T-helper 1 cell treated with Interleukin-12 subunit alpha and Interleukin-12 subunit beta and Interleukin-4 antibody, amounts not matched to agents 30 μg/mL and 1 μg/mL, for 36 hours (primary cell): ENCODE results near the gene ABCB11.

Experiments
- H3K27ac Mint-ChIP-seq: one replicate; pipeline ENCODE4 v1.8.0; 2021; ENCODE audit warnings: mild to moderate bottlenecking, mixed read lengths
- H3K27me3 Mint-ChIP-seq: one replicate; pipeline ENCODE4 v1.8.0; 2021; ENCODE audit warnings: low read depth, mixed read lengths
- H3K36me3 Mint-ChIP-seq: one replicate; pipeline ENCODE4 v1.8.0; 2021; ENCODE audit warnings: low read depth, mixed read lengths
- H3K4me1 Mint-ChIP-seq: one replicate; pipeline ENCODE4 v1.8.0; 2021; ENCODE audit warnings: low read depth, mixed read lengths
- H3K4me3 Mint-ChIP-seq: one replicate; pipeline ENCODE4 v1.8.0; 2021; ENCODE audit warnings: mild to moderate bottlenecking, moderate library complexity, mixed read lengths
- H3K9me3 Mint-ChIP-seq: one replicate; pipeline ENCODE4 v1.8.0; 2021; ENCODE audit warnings: mixed read lengths

Gene ABCB11

GRCh38 chr2:168929031-168929430 lies 102.1 kb downstream of the ABCB11 start:
- Mint-ChIP-seq H3K9me3 (no peaks in the 10 kb centered on the region), H3K27me3 (peaks cover 39% of the 10 kb centered on the region), H3K27ac (no peak overlapping the region), H3K4me3 (no peak overlapping the region), H3K36me3 (no peaks in the 10 kb centered on the region), H3K4me1 (no peaks in the 10 kb centered on the region)

GRCh38 chr2:168928113-168928831 lies 102.9 kb downstream of the ABCB11 start:
- peaks cover 42% of the 10 kb centered on the region for H3K27me3 Mint-ChIP-seq
- H3K4me3 Mint-ChIP-seq, result no peak overlapping the region
- no peaks in the 10 kb centered on the region for H3K9me3 Mint-ChIP-seq
- H3K4me1 Mint-ChIP-seq, result no peaks in the 10 kb centered on the region
- H3K36me3 Mint-ChIP-seq, result no peaks in the 10 kb centered on the region
- H3K27ac Mint-ChIP-seq, result no peak overlapping the region

- no peak overlapping the region for H3K4me3 Mint-ChIP-seq
- H3K36me3 Mint-ChIP-seq, result no peaks in the 10 kb centered on the region
- no peak overlapping the region for H3K27ac Mint-ChIP-seq
- H3K4me1 Mint-ChIP-seq, result no peaks in the 10 kb centered on the region
- H3K9me3 Mint-ChIP-seq, result no peaks in the 10 kb centered on the region
- peaks cover 47% of the 10 kb centered on the region for H3K27me3 Mint-ChIP-seq
Measured at GRCh38 chr2:168926621-168927386, 104.3 kb downstream of the ABCB11 start.

- Mint-ChIP-seq H3K36me3 (no peaks in the 10 kb centered on the region), H3K27me3 (peaks cover 37% of the 10 kb centered on the region), H3K27ac (no peak overlapping the region), H3K4me1 (no peaks in the 10 kb centered on the region), H3K9me3 (no peaks in the 10 kb centered on the region), H3K4me3 (no peak overlapping the region)
Measured at GRCh38 chr2:168920504-168921157, 110.5 kb downstream of the ABCB11 start.

- Mint-ChIP-seq H3K27ac (no peak overlapping the region), H3K4me1 (peaks cover 4% of the 10 kb centered on the region), H3K36me3 (no peaks in the 10 kb centered on the region), H3K27me3 (peaks cover 45% of the 10 kb centered on the region), H3K4me3 (no peak overlapping the region), H3K9me3 (no peaks in the 10 kb centered on the region)
Measured at GRCh38 chr2:168916331-168916675, 114.8 kb downstream of the ABCB11 start.

GRCh38 chr2:168915441-168916330 lies 115.4 kb downstream of the ABCB11 start:
- H3K27ac Mint-ChIP-seq, result no peak overlapping the region
- peaks cover 4% of the 10 kb centered on the region for H3K4me1 Mint-ChIP-seq
- H3K36me3 Mint-ChIP-seq, result no peaks in the 10 kb centered on the region
- peaks cover 45% of the 10 kb centered on the region for H3K27me3 Mint-ChIP-seq
- H3K4me3 Mint-ChIP-seq, result no peak overlapping the region
- H3K9me3 Mint-ChIP-seq, result no peaks in the 10 kb centered on the region

GRCh38 chr2:168913495-168913894 lies 117.6 kb downstream of the ABCB11 start:
- H3K27me3 Mint-ChIP-seq, result peaks cover 39% of the 10 kb centered on the region

GRCh38 chr2:168912901-168913369 lies 118.2 kb downstream of the ABCB11 start:
- H3K9me3 Mint-ChIP-seq, result no peaks in the 10 kb centered on the region
- no peak overlapping the region for H3K27ac Mint-ChIP-seq
- H3K27me3 Mint-ChIP-seq, result peaks cover 36% of the 10 kb centered on the region
- no peak overlapping the region for H3K4me3 Mint-ChIP-seq
- no peaks in the 10 kb centered on the region for H3K36me3 Mint-ChIP-seq
- H3K4me1 Mint-ChIP-seq, result peaks cover 4% of the 10 kb centered on the region

More at GRCh38 chr2:168913495-168913894, 117.6 kb downstream of the ABCB11 start:
- no peak overlapping the region for H3K27ac Mint-ChIP-seq
- no peaks in the 10 kb centered on the region for H3K36me3 Mint-ChIP-seq
- no peaks in the 10 kb centered on the region for H3K9me3 Mint-ChIP-seq
- H3K4me3 Mint-ChIP-seq, result no peak overlapping the region
- peaks cover 4% of the 10 kb centered on the region for H3K4me1 Mint-ChIP-seq

- H3K27me3 Mint-ChIP-seq, result peaks cover 40% of the 10 kb centered on the region
Measured at GRCh38 chr2:168912466-168912865, 118.7 kb downstream of the ABCB11 start.

GRCh38 chr2:168910330-168910729 lies 120.8 kb downstream of the ABCB11 start:
- no peak overlapping the region for H3K4me3 Mint-ChIP-seq
- H3K36me3 Mint-ChIP-seq, result no peaks in the 10 kb centered on the region
- H3K4me1 Mint-ChIP-seq, result peaks cover 4% of the 10 kb centered on the region
- H3K9me3 Mint-ChIP-seq, result no peaks in the 10 kb centered on the region
- no peak overlapping the region for H3K27ac Mint-ChIP-seq
- peaks cover 57% of the 10 kb centered on the region for H3K27me3 Mint-ChIP-seq

More at GRCh38 chr2:168912466-168912865, 118.7 kb downstream of the ABCB11 start:
- Mint-ChIP-seq H3K9me3 (no peaks in the 10 kb centered on the region), H3K4me3 (no peak overlapping the region), H3K4me1 (peaks cover 4% of the 10 kb centered on the region), H3K27ac (no peak overlapping the region), H3K36me3 (no peaks in the 10 kb centered on the region)

GRCh38 chr2:168907940-168908662 lies 123.0 kb downstream of the ABCB11 start:
- no peak overlapping the region for H3K4me3 Mint-ChIP-seq
- peaks cover 4% of the 10 kb centered on the region for H3K4me1 Mint-ChIP-seq
- no peak overlapping the region for H3K27ac Mint-ChIP-seq
- H3K27me3 Mint-ChIP-seq, result peaks cover 59% of the 10 kb centered on the region
- no peaks in the 10 kb centered on the region for H3K36me3 Mint-ChIP-seq
- no peaks in the 10 kb centered on the region for H3K9me3 Mint-ChIP-seq

GRCh38 chr2:168904358-168904757 lies 126.8 kb downstream of the ABCB11 start:
- H3K4me1 Mint-ChIP-seq, result no peaks in the 10 kb centered on the region
- no peaks in the 10 kb centered on the region for H3K36me3 Mint-ChIP-seq
- peaks cover 65% of the 10 kb centered on the region for H3K27me3 Mint-ChIP-seq
- H3K9me3 Mint-ChIP-seq, result no peaks in the 10 kb centered on the region
- H3K4me3 Mint-ChIP-seq, result no peak overlapping the region
- H3K27ac Mint-ChIP-seq, result no peak overlapping the region

GRCh38 chr2:168903888-168904287 lies 127.2 kb downstream of the ABCB11 start:
- no peaks in the 10 kb centered on the region for H3K4me1 Mint-ChIP-seq
- no peak overlapping the region for H3K4me3 Mint-ChIP-seq
- H3K9me3 Mint-ChIP-seq, result no peaks in the 10 kb centered on the region
- no peak overlapping the region for H3K27ac Mint-ChIP-seq
- H3K27me3 Mint-ChIP-seq, result peaks cover 70% of the 10 kb centered on the region
- no peaks in the 10 kb centered on the region for H3K36me3 Mint-ChIP-seq
